HG03095 (cell line): Measurements from ENCODE around the gene ME2.
"Not testable (repeated sequence)": the region's sequence is repeated elsewhere in the genome, so short reads cannot be mapped to it uniquely, and the experiment has no call there.

ENCODE experiments used
- ATAC-seq: cut with Tn5 transposase; IDR thresholded peaks from one replicate; pipeline ENCODE4 v1.9.1; 2021; ENCODE audit warnings: moderate library complexity; ENCODE audit not compliant: unreplicated experiment

ME2 gene

GRCh38 chr18:50911006-50911405 is 32.1 kb downstream of the ME2 start:
- ATAC-seq: no peak

DNA sequence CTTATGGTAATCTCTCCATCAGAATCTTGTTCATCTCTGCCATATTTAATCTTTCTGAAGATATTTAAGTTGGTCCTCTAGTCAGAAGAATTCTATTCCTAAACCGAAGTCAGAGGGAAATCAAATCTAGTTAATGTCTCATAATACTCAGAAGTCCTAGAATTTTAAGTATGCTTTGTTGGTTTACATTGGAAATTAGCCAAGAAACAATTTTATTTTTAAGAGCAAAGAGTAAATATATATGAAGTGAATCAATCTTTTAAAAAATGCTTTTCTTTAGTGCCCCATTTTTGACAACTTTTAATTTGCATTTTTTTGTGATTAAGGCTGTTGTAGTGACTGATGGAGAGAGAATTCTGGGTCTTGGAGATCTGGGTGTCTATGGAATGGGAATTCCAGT is 38.1 kb downstream of the ME2 start:
- ATAC-seq: no peak

DNA sequence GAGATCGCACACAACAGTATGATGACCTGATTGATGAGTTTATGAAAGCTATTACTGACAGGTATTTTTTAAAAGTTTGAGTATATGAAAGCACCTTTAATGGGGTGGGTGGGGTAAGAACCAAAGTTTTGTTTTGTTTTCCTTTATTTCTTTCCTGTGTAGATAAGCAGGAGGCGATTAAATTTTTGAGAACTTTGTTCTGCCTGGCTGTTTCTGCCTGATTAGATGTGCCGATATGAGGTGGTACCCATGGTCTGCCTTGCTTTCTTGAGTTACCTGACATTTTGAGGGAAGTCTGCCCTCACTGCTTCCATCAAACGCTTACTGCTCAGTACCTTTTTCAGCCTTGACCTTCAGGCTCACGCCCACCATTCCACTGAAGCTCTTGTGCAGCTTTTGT is 39.2 kb downstream of the ME2 start:
- ATAC-seq: no peak

GRCh38 chr18:50924372-50924771 is 45.5 kb downstream of the ME2 start:
- no peak for ATAC-seq

GRCh38 chr18:50926521-50926920 is 47.6 kb downstream of the ME2 start:
- ATAC-seq: no peak

GRCh38 chr18:50928551-50928950 is 49.6 kb downstream of the ME2 start:
- no peak for ATAC-seq

DNA sequence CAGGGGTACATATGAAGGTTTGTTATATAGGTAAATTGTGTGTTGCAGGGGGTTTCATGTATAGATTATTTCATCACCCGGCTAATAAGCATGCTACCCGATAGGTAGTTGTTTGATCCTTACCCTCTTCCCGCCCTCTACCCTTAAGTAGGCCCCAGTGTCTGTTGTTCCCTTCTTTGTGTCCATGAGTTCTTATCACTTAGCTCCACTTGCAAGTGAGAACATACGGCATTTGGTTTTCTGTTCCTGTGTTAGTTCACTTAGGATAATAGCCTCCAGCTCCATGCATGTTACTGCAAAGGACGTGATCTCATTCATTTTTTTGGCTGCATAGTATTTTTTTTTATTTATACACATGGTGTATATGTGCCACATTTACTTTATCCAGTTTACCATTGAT is 54.8 kb downstream of the ME2 start:
- no peak for ATAC-seq

GRCh38 chr18:50934545-50935211 is 55.8 kb downstream of the ME2 start:
- ATAC-seq: no peak

DNA sequence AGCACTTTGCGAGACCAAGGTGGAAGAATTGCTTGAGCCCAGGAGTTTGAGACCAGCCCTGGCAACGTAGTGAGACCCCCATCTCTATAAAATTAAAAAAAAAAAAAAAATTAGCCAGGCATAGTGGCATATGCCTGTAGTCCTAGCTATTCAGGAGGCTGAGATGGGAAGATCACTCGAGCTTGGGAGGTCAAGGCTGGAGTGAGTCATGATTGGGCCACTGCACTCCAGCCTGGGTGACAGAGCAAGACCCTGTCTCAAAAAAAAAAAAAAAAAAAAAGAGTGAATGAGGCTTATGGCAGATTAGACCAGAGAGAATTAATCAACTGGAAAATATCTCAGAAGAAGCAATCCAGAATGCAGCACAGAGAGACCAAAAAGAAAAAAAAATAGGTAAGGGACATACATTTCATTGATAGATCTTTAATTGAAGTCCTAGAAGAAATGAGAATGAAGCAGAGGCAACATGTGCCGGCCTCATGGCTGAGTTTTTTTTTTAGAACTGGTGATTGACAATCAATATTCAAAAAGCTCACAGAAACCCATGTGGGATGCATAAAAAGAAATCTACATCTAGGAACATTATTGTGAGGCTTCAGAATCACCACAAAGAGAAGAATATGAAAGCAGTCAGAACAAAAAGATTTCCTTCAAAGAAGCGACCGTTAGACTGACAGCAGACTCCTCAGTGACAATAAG is 56.7 kb downstream of the ME2 start:
- ATAC-seq: no peak

- no peak for ATAC-seq
Observed at GRCh38 chr18:50937183-50937582, 58.3 kb downstream of the ME2 start.

GRCh38 chr18:50938912-50939311 is 60.0 kb downstream of the ME2 start:
- no peak for ATAC-seq

DNA sequence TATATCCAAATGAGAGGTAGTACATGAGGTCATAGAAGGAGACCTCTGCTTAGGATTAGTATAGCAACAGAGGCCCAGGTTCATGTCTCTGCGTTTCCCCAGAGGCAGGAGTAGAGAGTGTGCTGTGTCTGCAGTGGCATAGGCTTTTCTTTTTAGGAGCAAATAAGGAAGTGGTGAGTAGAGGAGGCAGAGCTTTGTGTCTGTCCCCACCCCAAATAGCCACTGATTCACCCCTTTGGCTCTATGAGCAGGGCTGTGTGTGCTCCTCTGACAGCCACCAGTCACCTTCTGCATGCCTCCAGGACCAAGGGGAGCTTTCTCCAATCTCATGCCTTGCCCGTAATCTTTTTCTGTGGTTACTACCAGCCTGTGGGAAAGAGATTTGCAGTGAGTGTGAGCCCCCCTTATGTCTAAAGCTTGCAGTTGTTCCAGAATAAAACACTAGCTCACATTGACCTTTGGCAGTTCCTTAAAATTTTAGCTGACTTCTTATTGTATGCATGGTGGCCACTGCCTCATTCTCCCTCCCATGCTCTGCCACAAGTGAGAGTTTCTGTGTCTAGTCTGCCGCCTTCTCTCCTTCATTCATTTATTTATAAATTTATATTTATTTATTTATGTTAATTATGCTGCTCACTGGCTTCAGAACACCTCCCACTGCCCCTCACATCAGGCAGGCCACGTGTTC is 65.5 kb downstream of the ME2 start:
- no peak for ATAC-seq

DNA sequence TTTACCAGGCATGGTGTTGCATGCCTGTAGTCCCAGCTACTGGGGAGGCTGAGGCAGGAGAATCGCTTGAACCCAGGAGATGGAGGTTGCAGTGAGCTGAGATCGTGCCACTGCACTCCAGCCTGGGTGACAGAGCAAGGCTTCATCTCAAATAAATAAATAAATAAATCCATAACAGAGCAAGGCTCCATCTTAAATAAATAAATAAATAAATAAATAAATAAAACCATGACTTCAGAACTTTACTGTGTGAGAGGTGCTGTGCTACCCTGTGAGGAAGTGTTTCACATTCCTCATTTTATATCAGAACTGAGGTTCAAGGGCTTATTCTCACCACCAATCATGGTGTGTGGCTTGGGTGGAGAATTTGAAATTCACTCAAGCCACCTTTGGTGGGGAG is 67.0 kb downstream of the ME2 start:
- ATAC-seq: not testable (repeated sequence)

- ATAC-seq: no peak
Observed at GRCh38 chr18:50947899-50948298, 69.0 kb downstream of the ME2 start.

- no peak for ATAC-seq
Observed at GRCh38 chr18:50949185-50949584, 70.3 kb downstream of the ME2 start.

DNA sequence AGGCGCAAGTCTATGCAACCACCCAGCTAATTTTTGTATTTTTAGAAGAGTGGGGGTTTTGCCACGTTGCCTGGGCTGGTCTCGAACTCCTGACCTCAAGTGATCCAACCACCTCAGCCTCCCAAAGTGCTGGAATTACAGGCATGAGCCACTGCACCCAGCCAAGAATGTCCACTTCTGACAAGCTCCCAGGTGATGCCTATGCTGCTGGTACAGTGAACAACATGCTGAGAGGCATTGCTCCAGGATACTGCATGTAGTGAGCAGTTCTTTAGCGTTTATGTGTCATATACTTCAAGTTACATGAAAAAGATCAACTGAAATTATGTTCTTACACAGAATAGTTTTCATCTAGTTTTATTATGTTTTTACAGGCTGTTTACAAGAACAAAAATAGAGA is 71.7 kb downstream of the ME2 start:
- ATAC-seq: no peak

- no peak for ATAC-seq
Observed at GRCh38 chr18:50953822-50954221, 74.9 kb downstream of the ME2 start.

- ATAC-seq: no peak
Observed at GRCh38 chr18:50955253-50955652, 76.3 kb downstream of the ME2 start.

- ATAC-seq: no peak
Observed at GRCh38 chr18:50956116-50956515, 77.2 kb downstream of the ME2 start.

DNA sequence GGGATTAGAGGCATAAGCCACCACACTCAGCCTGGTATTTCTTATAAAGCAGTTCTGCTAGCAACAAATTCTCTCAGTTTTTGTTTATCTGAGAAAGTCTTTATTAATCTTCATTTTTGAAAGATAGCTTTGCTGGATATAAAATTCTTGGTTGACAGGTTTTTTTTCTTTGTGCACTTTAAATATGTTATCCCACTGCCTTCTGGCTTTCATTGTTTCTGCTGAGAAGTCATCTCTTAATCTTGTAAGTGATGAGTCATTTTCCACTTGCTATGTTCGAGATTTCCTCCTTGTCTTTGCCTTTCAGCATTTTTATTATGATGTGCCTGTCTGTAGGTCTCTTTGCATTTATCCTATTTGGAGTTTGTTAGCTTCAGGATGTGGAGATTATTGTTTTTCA is 83.1 kb downstream of the ME2 start:
- no peak for ATAC-seq

DNA sequence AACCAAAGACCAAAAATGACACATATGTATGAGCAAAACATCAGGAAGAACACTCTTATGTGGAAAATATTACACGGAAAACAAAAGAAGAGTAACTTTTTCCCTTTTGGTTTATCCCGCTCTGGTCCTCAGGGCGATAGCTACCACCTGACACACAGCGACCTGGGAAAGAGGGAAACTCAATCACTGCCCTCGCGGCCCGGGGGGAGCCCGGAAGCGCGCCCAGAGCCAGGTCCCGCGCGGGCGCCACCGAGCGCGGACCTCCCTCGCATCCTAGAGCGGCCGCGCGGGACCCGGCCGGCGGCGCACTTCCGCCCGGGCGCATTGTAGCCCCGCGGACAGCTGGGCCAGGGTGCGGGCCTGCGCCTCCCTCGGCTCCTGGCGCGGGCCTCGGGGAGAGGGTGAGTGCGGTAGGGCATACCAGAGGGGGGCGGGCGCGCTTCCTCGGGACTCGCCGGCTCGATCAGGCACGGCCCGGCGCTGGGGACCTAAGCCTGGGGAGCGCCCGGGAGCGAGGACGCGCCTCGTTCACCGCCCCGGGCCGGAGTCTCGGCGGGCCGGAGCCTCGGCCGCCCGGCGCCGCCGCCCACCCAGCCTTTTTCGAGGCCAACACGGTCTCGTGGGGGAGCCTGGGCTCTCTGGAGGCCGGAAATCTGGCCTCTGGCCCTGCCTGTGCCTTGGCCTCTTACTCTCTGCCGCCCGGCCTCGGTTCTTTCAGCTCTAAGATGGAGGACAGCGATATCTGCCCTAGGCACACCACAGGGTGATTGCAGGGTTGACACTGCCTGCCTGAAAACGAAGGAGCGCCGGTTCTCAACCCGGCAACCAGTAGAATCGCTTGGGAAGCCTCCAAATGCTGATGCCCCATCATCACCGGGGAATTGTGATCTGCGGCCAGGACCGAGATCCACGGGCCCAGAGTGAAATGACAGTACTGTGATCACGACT is 89.1 kb downstream of the ME2 start, which contains the start of gene ELAC1:
Gene ELAC1 (plus strand): TSS at position 327 of the 948 bp plus-strand sequence. CDS start 6,365 bp downstream, outside the sequence.
- peak; percentile 94 for ATAC-seq
